ENCODE data around the gene ASCL3.

Gene ASCL3

DNA sequence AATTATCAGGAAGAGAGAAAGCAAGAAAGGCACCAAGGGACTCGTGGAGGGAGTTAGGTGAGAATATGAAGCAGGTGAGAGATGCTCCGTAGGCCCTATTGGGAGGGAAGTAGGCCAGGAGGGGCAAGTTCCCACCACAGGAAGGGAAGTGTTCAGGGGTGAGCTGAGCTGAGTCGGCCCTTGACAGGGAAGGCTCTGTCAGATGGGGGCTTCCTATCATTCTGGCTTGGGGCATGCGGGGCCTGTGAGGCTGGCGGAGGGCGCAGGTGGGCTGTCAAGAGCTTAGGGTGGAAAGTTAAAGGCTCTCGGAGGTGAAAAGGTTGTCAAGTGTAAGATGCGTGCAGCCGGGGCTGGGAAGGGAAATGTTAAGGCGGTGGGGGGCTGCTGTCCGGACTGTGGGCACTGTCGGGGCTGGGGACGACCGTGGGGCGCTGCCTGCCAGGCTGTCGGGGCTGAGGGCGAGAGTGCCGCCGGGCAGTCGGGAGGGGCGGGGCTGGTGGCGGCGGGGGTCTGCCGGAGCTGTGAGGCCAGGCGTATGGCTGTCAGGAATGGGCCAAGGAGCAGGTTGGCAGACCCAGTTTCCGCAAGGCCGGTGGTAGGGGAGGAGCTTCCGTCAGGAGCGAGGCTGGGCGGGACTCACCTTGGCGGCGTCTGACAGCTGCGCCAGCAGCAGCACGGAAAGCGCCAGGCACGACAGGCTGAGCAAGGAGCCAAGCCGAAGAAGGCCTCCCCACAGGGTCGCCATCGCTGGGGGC lies 20.9 kb upstream of the ASCL3 start:
- TF ChIP-seq, protein P1, sequence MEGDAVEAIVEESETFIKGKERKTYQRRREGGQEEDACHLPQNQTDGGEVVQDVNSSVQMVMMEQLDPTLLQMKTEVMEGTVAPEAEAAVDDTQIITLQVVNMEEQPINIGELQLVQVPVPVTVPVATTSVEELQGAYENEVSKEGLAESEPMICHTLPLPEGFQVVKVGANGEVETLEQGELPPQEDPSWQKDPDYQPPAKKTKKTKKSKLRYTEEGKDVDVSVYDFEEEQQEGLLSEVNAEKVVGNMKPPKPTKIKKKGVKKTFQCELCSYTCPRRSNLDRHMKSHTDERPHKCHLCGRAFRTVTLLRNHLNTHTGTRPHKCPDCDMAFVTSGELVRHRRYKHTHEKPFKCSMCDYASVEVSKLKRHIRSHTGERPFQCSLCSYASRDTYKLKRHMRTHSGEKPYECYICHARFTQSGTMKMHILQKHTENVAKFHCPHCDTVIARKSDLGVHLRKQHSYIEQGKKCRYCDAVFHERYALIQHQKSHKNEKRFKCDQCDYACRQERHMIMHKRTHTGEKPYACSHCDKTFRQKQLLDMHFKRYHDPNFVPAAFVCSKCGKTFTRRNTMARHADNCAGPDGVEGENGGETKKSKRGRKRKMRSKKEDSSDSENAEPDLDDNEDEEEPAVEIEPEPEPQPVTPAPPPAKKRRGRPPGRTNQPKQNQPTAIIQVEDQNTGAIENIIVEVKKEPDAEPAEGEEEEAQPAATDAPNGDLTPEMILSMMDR (IDR thresholded peaks at IDR 0.05; ENCODE audit: low read depth, low read length), result no peak
- H3K4me3 ChIP-seq (replicated peaks in 1 of 2; ENCODE audit: low read depth in 2 of 2, low read length in 2 of 2), result peak overlapping the region; percentile 93 to 94
- DNase-seq (ENCODE audit: low read depth in 2 of 2), result peak in 1 of 2 donors; percentile 71

DNA sequence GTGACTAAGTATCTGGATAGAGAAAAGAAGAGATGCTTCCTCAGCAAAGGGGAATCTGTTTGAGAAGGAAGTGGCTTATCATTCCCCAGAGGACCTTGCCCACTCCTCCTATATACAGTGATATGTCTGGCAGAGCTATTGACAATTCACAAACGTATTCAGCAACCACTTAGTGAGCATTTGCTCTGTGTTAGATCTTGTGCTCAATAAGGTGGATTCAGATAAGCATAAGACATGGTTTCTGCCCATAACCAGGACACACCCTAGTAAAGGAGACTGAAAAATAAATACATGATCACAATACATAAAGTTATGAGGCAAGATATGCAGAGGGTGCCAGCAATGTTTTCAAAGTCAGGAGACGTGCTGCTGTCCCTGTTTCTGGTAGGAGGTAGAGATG lies 20.0 kb upstream of the ASCL3 start:
- no peak for DNase-seq (ENCODE audit: low read depth in 2 of 2)
- peak overlapping the region in 1 of 2 donors; percentile 94 for H3K4me3 ChIP-seq (replicated peaks in 1 of 2; ENCODE audit: low read depth in 2 of 2, low read length in 2 of 2)
- TF ChIP-seq, protein P1 (IDR thresholded peaks at IDR 0.05; ENCODE audit: low read depth, low read length), result no peak

DNA sequence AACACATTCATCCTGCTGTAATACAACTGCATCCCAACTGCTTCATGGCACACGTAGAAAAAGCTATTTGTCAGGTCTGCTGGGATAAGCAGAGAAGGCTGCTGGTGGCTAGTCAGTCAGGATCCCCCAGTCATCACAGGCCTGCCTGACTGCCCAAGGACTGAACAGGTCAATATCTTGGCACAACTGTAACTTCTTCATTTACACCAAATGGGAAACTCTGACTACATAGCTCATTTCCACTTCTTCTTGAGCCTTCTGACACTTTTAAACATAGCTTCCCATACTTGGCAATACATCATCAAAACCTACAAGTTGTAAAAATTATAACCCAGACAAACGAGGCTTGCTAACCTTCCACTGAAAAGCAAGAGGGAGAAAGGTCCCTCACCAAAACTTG lies 18.6 kb upstream of the ASCL3 start:
- H3K4me3 ChIP-seq (replicated peaks in 1 of 2; ENCODE audit: low read depth in 2 of 2, low read length in 2 of 2), result no peak overlapping the region
- TF ChIP-seq, protein P1 (IDR thresholded peaks at IDR 0.05; ENCODE audit: low read depth, low read length), result no peak
- no peak for DNase-seq (ENCODE audit: low read depth in 2 of 2)

DNA sequence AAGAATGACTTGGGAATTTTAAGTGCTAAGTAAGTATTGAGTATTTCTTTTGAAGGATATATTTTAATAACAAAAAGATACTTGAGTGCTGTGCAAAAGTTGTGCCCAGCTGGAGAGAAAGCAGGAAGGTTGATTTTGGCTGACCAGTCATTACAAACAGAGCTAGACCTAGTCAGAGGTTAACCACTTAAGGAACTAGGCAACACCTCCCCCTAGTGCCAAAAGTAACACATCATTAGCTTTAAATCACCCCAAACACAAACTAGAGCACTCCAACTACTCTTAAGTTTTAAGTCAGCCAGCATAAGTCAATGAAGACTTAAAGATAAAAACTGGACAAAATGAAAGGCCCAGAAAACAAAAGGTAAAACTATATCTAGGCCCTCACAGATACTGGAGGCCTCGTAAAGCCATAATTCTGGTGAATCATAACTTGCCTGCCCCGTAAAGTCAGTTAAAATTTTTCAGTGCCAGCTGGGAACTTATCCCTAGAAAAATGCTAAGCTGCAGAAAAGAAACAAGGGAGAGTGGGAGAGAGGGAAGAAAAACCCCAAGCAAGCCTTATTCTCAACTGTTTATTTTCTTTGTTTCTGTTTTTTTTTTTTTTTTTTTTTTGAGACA lies 16.8 kb upstream of the ASCL3 start:
- peak; percentile 91 to 92 for DNase-seq (ENCODE audit: low read depth in 2 of 2)
- TF ChIP-seq, protein P1 (IDR thresholded peaks at IDR 0.05; ENCODE audit: low read depth, low read length), result peak; percentile 55
- H3K4me3 ChIP-seq (replicated peaks in 1 of 2; ENCODE audit: low read depth in 2 of 2, low read length in 2 of 2), result no peak overlapping the region

DNA sequence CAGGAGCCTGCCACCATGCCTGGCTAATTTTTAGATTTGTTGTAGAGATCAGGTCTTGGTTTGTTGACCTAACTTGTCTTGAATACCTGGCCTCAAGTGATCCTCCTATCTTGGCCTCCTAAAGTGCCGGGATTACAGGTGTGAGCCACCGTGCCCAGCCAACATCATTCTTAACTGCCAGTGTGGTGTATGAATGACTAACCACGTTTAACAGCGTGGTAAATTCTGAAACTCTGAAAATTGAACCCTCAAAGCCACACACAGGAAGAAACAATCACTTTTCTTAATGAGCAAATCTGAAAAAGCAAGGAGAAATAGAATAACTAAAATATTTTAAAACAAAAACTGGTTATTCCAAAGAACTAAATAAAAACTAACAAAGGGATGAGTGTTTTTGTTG lies 14.0 kb upstream of the ASCL3 start:
- H3K4me3 ChIP-seq (replicated peaks in 1 of 2; ENCODE audit: low read depth in 2 of 2, low read length in 2 of 2), result no peak overlapping the region
- DNase-seq (ENCODE audit: low read depth in 2 of 2), result no peak
- TF ChIP-seq, protein P1 (IDR thresholded peaks at IDR 0.05; ENCODE audit: low read depth, low read length), result no peak

DNA sequence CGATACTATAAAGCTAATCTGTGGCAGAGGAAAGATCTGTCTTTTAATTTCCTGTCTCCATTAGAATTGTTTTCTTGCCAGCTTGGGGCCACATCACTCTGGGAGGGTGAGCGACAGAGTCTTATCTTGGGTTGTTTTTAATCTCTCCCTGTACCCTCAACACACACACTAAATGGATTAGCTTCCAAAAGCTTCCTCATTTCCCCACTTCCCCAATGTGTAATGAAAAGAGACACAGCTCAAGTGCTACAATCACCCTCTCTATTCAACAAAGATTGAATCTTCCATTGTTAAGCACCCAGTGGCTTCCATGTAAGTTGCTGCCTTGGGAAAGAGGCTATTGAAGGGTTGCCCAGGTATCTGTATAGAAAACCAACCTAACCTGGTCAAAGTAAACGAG lies 6.1 kb upstream of the ASCL3 start:
- no peak overlapping the region for H3K4me3 ChIP-seq (replicated peaks in 1 of 2; ENCODE audit: low read depth in 2 of 2, low read length in 2 of 2)
- DNase-seq (ENCODE audit: low read depth in 2 of 2), result no peak
- TF ChIP-seq, protein P1 (IDR thresholded peaks at IDR 0.05; ENCODE audit: low read depth, low read length), result no peak

Data from cardiac fibroblast (primary cell).